Stomach smooth muscle (tissue), 2 donors: ENCODE results near the gene OFD1.
"Not testable (repeated sequence)": the region's sequence is repeated elsewhere in the genome, so short reads cannot be mapped to it uniquely, and the experiment has no call there.

Source experiments
- H3K27ac ChIP-seq: one replicate; pipeline ENCODE4 v1.7.0; 2013; ENCODE audit warnings: mild to moderate bottlenecking, low read length, inconsistent platforms
- H3K27me3 ChIP-seq, 2 donors: one replicate each; pipeline ENCODE4 v1.7.0; 2013; ENCODE audit warnings: low read length in 2 of 2; ENCODE audit not compliant: insufficient read depth in 2 of 2, control insufficient read depth in 1 of 2
- H3K36me3 ChIP-seq, 2 donors: one replicate each; pipeline ENCODE4 v1.7.0; 2013; ENCODE audit warnings: low read length in 2 of 2; ENCODE audit not compliant: control insufficient read depth in 2 of 2, insufficient read depth in 2 of 2
- H3K4me1 ChIP-seq: one replicate; pipeline ENCODE4 v1.7.0; 2013; ENCODE audit warnings: low read length; ENCODE audit not compliant: control insufficient read depth, insufficient read depth
- H3K4me3 ChIP-seq, 2 donors: one replicate each; pipeline ENCODE4 v1.7.0; 2013; ENCODE audit warnings: low read length in 2 of 2
- H3K9ac ChIP-seq, 2 donors: one replicate each; pipeline ENCODE4 v1.7.0; 2013; ENCODE audit warnings: low read length in 2 of 2, mild to moderate bottlenecking in 1 of 2
- H3K9me3 ChIP-seq, 2 donors: one replicate each; pipeline ENCODE4 v1.7.0; 2013; ENCODE audit warnings: low read length in 2 of 2; ENCODE audit not compliant: control insufficient read depth in 2 of 2
- donor health status: healthy.
- donor health status: Pancreatic carcinoma.

Gene OFD1

GRCh38 chrX:13703135-13703534, 31.4 kb upstream of the OFD1 start:
- H3K36me3 ChIP-seq, result peaks cover 0 to 6% of the 10 kb centered on the region in 2 donors
- H3K9me3 ChIP-seq, result no peaks in the 10 kb centered on the region
- peak overlapping the region; percentile 8 for H3K27ac ChIP-seq
- H3K4me1 ChIP-seq, result peaks cover 8% of the 10 kb centered on the region
- H3K4me3 ChIP-seq, result no peak overlapping the region
- no peak overlapping the region for H3K9ac ChIP-seq
- peaks cover 0 to 5% of the 10 kb centered on the region in 2 donors for H3K27me3 ChIP-seq

GRCh38 chrX:13703589-13703988, 31.0 kb upstream of the OFD1 start:
- H3K27ac ChIP-seq, result peak overlapping the region; percentile 8
- peaks cover 0 to 5% of the 10 kb centered on the region in 2 donors for H3K27me3 ChIP-seq
- peaks cover 8% of the 10 kb centered on the region for H3K4me1 ChIP-seq
- H3K36me3 ChIP-seq, result peaks cover 0 to 6% of the 10 kb centered on the region in 2 donors
- no peak overlapping the region for H3K9ac ChIP-seq
- no peak overlapping the region for H3K4me3 ChIP-seq
- no peaks in the 10 kb centered on the region for H3K9me3 ChIP-seq

GRCh38 chrX:13711141-13711540, 23.4 kb upstream of the OFD1 start:
- Histone ChIP-seq H3K4me1 (no peaks in the 10 kb centered on the region), H3K9me3 (no peaks in the 10 kb centered on the region), H3K9ac (no peak overlapping the region), H3K27ac (no peak overlapping the region), H3K27me3 (no peaks in the 10 kb centered on the region), H3K4me3 (no peak overlapping the region), H3K36me3 (peaks cover 2 to 12% of the 10 kb centered on the region in 2 donors)

- no peaks in the 10 kb centered on the region for H3K9me3 ChIP-seq
Measured at GRCh38 chrX:13716455-13716854, 18.1 kb upstream of the OFD1 start.

GRCh38 chrX:13716905-13717304, 17.6 kb upstream of the OFD1 start:
- H3K9ac ChIP-seq, result no peak overlapping the region
- peaks cover 12% of the 10 kb centered on the region for H3K4me1 ChIP-seq
- H3K27me3 ChIP-seq, result no peaks in the 10 kb centered on the region
- H3K4me3 ChIP-seq, result no peak overlapping the region
- H3K27ac ChIP-seq, result no peak overlapping the region
- peaks cover 8 to 14% of the 10 kb centered on the region in 2 donors for H3K36me3 ChIP-seq
- no peaks in the 10 kb centered on the region for H3K9me3 ChIP-seq

More at GRCh38 chrX:13716455-13716854, 18.1 kb upstream of the OFD1 start:
- Histone ChIP-seq H3K27me3 (no peaks in the 10 kb centered on the region), H3K4me1 (peaks cover 12% of the 10 kb centered on the region), H3K9ac (no peak overlapping the region), H3K4me3 (no peak overlapping the region), H3K36me3 (peaks cover 8 to 14% of the 10 kb centered on the region in 2 donors), H3K27ac (no peak overlapping the region)

- Histone ChIP-seq H3K9me3 (no peaks in the 10 kb centered on the region), H3K9ac (no peak overlapping the region), H3K36me3 (peaks cover 8 to 14% of the 10 kb centered on the region in 2 donors), H3K4me3 (no peak overlapping the region), H3K27ac (peak overlapping the region; percentile 49), H3K27me3 (no peaks in the 10 kb centered on the region), H3K4me1 (peaks cover 16% of the 10 kb centered on the region)
Measured at GRCh38 chrX:13717700-13718472, 16.7 kb upstream of the OFD1 start.

- no peaks in the 10 kb centered on the region for H3K27me3 ChIP-seq
- H3K4me1 ChIP-seq, result peaks cover 16% of the 10 kb centered on the region
- peak overlapping the region; percentile 24 for H3K27ac ChIP-seq
Measured at GRCh38 chrX:13719192-13719856, 15.2 kb upstream of the OFD1 start.

GRCh38 chrX:13721371-13721770, 13.2 kb upstream of the OFD1 start:
- Histone ChIP-seq H3K4me1 (peaks cover 16% of the 10 kb centered on the region), H3K9me3 (no peaks in the 10 kb centered on the region), H3K4me3 (no peak overlapping the region), H3K27ac (peak overlapping the region; percentile 64), H3K36me3 (peaks cover 6 to 8% of the 10 kb centered on the region in 2 donors), H3K27me3 (no peaks in the 10 kb centered on the region), H3K9ac (no peak overlapping the region)

More at GRCh38 chrX:13719192-13719856, 15.2 kb upstream of the OFD1 start:
- Histone ChIP-seq H3K9me3 (no peaks in the 10 kb centered on the region), H3K9ac (no peak overlapping the region), H3K4me3 (no peak overlapping the region), H3K36me3 (peaks cover 8 to 14% of the 10 kb centered on the region in 2 donors)

GRCh38 chrX:13721819-13722519, 12.6 kb upstream of the OFD1 start:
- peaks cover 4 to 8% of the 10 kb centered on the region in 2 donors for H3K36me3 ChIP-seq
- H3K9ac ChIP-seq, result peak overlapping the region in 1 of 2 donors; percentile 38
- peaks cover 16% of the 10 kb centered on the region for H3K4me1 ChIP-seq
- no peaks in the 10 kb centered on the region for H3K9me3 ChIP-seq
- peak overlapping the region; percentile 29 to 35 for H3K4me3 ChIP-seq
- peak overlapping the region; percentile 64 for H3K27ac ChIP-seq
- H3K27me3 ChIP-seq, result no peaks in the 10 kb centered on the region

GRCh38 chrX:13724878-13725277, 9.7 kb upstream of the OFD1 start:
- not testable (repeated sequence) for H3K27me3 ChIP-seq, H3K9me3 ChIP-seq, H3K4me3 ChIP-seq, H3K27ac ChIP-seq, H3K9ac ChIP-seq, H3K36me3 ChIP-seq, H3K4me1 ChIP-seq
